Gastroesophageal sphincter (tissue), 4 donors: Measurements from ENCODE around the gene HEBP1. TPM values are rescaled to one million over a fixed set of nuclear protein-coding genes. Genes with fewer than 3 reads are reported as not detected.

Experiments used
- ATAC-seq: fragments of 150-250 bp; one replicate; pipeline ENCODE4 v1.9.1; 2016; ENCODE audit warnings: mild to moderate bottlenecking, moderate library complexity
- H3K27ac ChIP-seq, 4 donors: fragments of 200-600 bp; sonication (generic) in 3 of 4; 1 replicate in 3 of 4; 2 replicates in 1 of 4; pipeline ENCODE4 v1.5.1; 2016 to 2019
- H3K27me3 ChIP-seq: fragments of 200-600 bp; sonication (generic); one replicate; pipeline ENCODE4 v1.5.1; 2019
- H3K36me3 ChIP-seq, 2 donors: fragments of 200-600 bp; sonication (generic); one replicate each; pipeline ENCODE4 v1.5.1; 2019; ENCODE audit warnings: control low read depth in 1 of 2
- H3K4me1 ChIP-seq, 3 donors: fragments of 200-600 bp; sonication (generic); 1 replicate in 2 of 3; 2 replicates in 1 of 3; pipeline ENCODE4 v1.5.1; 2016 to 2019; ENCODE audit warnings: control low read depth in 2 of 3
- H3K4me3 ChIP-seq, 2 donors: fragments of 200-600 bp; sonication (generic); one replicate each; pipeline ENCODE4 v1.5.1; 2019; ENCODE audit warnings: mild to moderate bottlenecking in 1 of 2, moderate library complexity in 1 of 2
- H3K9me3 ChIP-seq, 3 donors: fragments of 200-600 bp; sonication (generic); one replicate each; pipeline ENCODE4 v1.5.1; 2017 to 2019; ENCODE audit warnings: control low read depth in 2 of 3
- EP300 ChIP-seq: sonication (generic); formaldehyde crosslinking; IDR thresholded peaks from one replicate; pipeline ENCODE4 v1.6.1; 2017; ENCODE audit warnings: antibody characterized with exemption, mild to moderate bottlenecking
- POLR2A ChIP-seq, 2 donors: fragments of 450-650 bp; IDR thresholded peaks; one replicate each; pipeline ENCODE4 v1.6.1; 2017; ENCODE audit warnings: antibody characterized with exemption in 2 of 2, mild to moderate bottlenecking in 2 of 2, moderate library complexity in 1 of 2
- POLR2AphosphoS5 ChIP-seq: sonication (generic); formaldehyde crosslinking; IDR thresholded peaks from one replicate; pipeline ENCODE4 v1.6.1; 2017; ENCODE audit warnings: antibody characterized with exemption
- WGBS, 2 donors: methylation state at CpG; one replicate each; pipeline ENCODE4 v1.1.5; 2018; ENCODE audit warnings: low coverage in 1 of 2; 5-methylcytosine and 5-hydroxymethylcytosine counted together
- total RNA-seq, 4 donors: library from RNA; depleted of rRNA; stranded (reverse); fragments of >200 nt; gene quantifications; one replicate each; pipeline ENCODE4 v1.1.0, GENCODE V29; 2016
- TF ChIP-seq, protein P1 (sequence below), 4 experiments: fragments of 200-600 bp in 2 of 4; fragments of 450-650 bp in 2 of 4; sonication (generic) in 1 of 4; IDR thresholded peaks; one replicate each; pipeline ENCODE4 v1.5.1; 2017 to 2019; ENCODE audit warnings: antibody characterized with exemption in 4 of 4, mild to moderate bottlenecking in 2 of 4, moderate library complexity in 2 of 4

HEBP1 gene
- total RNA-seq, 4 donors from 2014 or later, result 33.8 to 47.5 (median 41.9) TPM

DNA sequence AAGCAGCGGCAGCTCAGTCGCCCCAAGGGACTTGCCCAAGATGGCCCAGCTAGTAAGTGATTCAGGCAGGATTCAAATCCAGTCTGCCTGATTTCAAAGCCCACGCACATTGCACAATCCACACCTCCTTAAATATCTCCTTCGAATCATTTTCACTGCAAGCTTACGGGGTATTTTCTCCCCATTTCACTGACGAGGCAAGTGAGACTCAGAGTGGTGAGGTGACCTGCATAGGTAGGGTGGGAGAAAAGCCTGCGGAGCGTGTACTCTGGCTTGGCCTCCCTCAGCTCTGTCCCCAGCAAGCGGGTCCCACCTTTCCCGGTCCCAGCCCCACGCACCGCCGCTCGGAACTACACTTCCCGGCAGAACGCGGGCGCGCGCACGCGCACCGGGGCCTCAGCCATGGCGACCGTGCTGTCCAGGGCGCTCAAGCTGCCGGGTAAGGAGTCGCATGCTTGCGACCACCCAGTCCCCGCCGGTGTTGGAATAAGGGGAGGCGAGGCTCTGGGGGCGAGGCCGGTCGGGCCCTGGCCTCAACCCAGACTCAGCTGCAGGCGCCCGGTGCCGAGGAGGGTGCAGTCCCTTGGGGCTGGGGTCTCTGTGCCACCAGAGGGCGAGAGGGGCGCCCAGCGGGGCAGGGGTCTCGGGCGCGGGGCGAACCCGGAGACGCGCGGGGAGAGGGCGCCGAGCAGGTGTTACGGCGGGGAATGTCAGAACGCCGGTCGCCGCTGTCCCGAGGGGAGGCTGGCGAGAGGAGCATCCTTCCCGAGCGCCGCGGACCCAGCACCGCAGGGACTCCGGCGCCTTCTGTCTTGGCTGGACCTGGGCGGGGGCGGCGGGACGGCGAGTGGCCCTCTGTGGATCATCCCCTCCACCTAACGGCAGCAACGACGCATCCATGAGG is 44.2 kb upstream of the HEBP1 start, which contains the start of gene FAM234B:
Gene FAM234B, plus strand, starts transcription at position 380 of the 904 bp plus-strand sequence. Its CDS starts 23 bp downstream, at position 403.
- H3K36me3 ChIP-seq, result no peaks in the 10 kb centered on the region
- no peaks in the 10 kb centered on the region for H3K27me3 ChIP-seq
- H3K4me1 ChIP-seq, result peaks cover 0 to 24% (median 0%) of the 10 kb centered on the region in 3 donors
- TF ChIP-seq EP300, result no peak
- no peak for TF ChIP-seq POLR2A (IDR thresholded peaks at IDR 0.05)
- peak; percentile 43 for TF ChIP-seq POLR2AphosphoS5
- TF ChIP-seq, protein P1, sequence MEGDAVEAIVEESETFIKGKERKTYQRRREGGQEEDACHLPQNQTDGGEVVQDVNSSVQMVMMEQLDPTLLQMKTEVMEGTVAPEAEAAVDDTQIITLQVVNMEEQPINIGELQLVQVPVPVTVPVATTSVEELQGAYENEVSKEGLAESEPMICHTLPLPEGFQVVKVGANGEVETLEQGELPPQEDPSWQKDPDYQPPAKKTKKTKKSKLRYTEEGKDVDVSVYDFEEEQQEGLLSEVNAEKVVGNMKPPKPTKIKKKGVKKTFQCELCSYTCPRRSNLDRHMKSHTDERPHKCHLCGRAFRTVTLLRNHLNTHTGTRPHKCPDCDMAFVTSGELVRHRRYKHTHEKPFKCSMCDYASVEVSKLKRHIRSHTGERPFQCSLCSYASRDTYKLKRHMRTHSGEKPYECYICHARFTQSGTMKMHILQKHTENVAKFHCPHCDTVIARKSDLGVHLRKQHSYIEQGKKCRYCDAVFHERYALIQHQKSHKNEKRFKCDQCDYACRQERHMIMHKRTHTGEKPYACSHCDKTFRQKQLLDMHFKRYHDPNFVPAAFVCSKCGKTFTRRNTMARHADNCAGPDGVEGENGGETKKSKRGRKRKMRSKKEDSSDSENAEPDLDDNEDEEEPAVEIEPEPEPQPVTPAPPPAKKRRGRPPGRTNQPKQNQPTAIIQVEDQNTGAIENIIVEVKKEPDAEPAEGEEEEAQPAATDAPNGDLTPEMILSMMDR (IDR thresholded peaks at IDR 0.05), result peak in 2 of 4 experiments; percentile 3 to 63
- 10 to 38% methylated on average over 5 to 13 of the region's 74 CpGs for WGBS, 2 donors
- ATAC-seq, result peak; percentile 94
- no peaks in the 10 kb centered on the region for H3K9me3 ChIP-seq
- H3K27ac ChIP-seq, result peak within 1 kb of the TSS in 3 of 4 donors; percentile 76 to 85 (median 80)
- peak within 1 kb of the TSS; percentile 77 to 87 for H3K4me3 ChIP-seq

DNA sequence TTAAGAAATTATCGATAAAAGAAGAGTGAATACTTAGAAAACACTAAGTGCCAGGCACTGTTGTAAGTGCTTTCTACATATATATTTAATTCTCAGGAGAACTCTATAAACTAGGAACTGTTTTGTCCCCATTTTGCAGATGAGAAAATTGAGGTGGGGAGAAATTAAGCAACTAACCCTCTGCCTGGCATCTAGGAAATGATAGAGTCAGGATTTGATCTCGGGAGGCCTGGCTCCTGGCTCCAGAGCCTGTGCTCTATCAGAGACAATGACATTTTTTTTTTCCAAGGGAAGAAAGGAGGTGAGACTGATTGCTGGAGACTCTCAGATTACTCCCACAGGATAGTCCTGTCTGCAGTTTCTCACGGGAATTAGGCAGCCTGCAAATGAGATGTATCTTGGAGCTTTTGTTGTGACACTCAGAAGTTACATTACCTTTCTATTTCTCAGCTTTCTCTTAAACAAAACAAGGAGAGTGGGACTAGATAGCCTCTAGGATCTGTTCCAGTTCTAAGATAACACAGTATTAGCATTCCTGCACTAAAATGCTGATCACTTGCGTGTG is 42.7 kb upstream of the HEBP1 start:
- Histone ChIP-seq H3K27ac (no peak overlapping the region), H3K4me1 (peaks cover 0 to 23% (median 0%) of the 10 kb centered on the region in 3 donors), H3K9me3 (no peaks in the 10 kb centered on the region), H3K36me3 (no peaks in the 10 kb centered on the region), H3K27me3 (no peaks in the 10 kb centered on the region), H3K4me3 (no peak overlapping the region)
- WGBS, 2 donors, result 82 to 93% methylated on average over 3 to 4 of the region's 4 CpGs
- no peak for TF ChIP-seq EP300
- TF ChIP-seq, protein P1 (IDR thresholded peaks at IDR 0.05), result no peak
- TF ChIP-seq POLR2AphosphoS5, result no peak
- TF ChIP-seq POLR2A (IDR thresholded peaks at IDR 0.05), result no peak
- ATAC-seq, result no peak

DNA sequence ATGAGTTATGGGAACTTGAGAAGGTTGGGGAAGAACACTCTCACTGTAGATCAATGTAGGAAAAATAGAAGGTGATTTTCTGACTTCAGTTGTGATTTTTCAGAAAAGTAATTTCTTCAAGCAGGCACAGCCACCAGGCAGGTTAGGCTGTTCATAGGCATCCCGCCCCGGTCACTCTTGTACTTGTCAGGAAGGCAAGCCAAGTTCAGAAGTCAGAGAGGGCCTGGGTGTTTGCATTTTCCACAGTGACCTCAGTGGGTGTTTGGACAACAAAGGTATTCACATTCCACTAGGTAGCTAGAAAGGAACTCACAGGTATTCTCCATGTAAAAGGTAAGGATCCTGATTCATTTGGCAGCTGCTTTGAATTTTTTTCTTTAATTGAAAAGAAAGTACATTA is 41.2 kb upstream of the HEBP1 start:
- Histone ChIP-seq H3K9me3 (no peaks in the 10 kb centered on the region), H3K36me3 (no peaks in the 10 kb centered on the region), H3K27me3 (no peaks in the 10 kb centered on the region), H3K4me1 (peaks cover 0 to 23% (median 0%) of the 10 kb centered on the region in 3 donors), H3K27ac (no peak overlapping the region), H3K4me3 (no peak overlapping the region)
- no peak for ATAC-seq
- TF ChIP-seq POLR2AphosphoS5 (no peak), POLR2A (IDR thresholded peaks at IDR 0.05) (no peak), EP300 (no peak)
- TF ChIP-seq, protein P1 (IDR thresholded peaks at IDR 0.05), result no peak
- WGBS, 2 donors, result 76 to 92% methylated on average over 2 of the region's 2 CpGs

DNA sequence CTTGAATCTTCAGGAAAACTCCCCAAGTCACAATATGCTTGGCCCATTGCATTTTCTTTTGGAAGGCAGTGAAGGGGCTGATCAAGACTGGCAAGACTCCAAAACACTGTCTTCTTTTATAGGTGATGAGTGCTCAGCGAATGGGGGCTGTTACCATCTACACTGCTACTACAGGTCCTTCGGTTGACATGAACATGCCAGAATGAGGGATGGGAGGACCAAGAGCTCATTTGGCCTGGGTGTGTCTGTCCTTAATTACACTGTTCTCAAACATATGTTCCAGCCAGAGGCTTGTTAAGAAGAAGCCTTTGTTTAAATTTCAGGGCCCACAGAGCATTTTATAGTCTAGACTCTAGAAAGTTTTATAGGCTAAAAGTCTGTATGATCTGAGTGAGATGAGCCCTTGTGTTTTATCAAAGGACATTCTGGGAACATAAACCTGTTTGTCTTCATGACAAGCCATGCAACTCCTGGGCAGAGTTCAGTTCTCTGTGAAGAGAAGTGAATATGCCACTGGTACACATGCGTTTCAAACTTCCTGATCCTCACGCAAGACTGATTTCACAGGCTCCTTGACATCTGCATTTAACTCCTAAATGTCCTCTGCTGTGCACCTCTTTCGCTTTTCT is 39.4 kb upstream of the HEBP1 start:
- no peak for ATAC-seq
- TF ChIP-seq POLR2A (IDR thresholded peaks at IDR 0.05) (no peak), EP300 (no peak), POLR2AphosphoS5 (no peak)
- TF ChIP-seq, protein P1 (IDR thresholded peaks at IDR 0.05), result no peak
- peaks cover 0 to 5% (median 0%) of the 10 kb centered on the region in 3 donors for H3K4me1 ChIP-seq
- H3K36me3 ChIP-seq, result no peaks in the 10 kb centered on the region
- no peaks in the 10 kb centered on the region for H3K9me3 ChIP-seq
- WGBS, 2 donors, result 54 to 75% methylated on average over 4 to 5 of the region's 5 CpGs
- no peak overlapping the region for H3K27ac ChIP-seq
- no peak overlapping the region for H3K4me3 ChIP-seq
- H3K27me3 ChIP-seq, result no peaks in the 10 kb centered on the region
